Measurements from ENCODE around the gene TBC1D22A.

Gene TBC1D22A

GRCh38 chr22:46795845-46796565 is 33.6 kb downstream of the TBC1D22A start:
- DNase-seq (ENCODE audit: low spot score), result no peak

DNA sequence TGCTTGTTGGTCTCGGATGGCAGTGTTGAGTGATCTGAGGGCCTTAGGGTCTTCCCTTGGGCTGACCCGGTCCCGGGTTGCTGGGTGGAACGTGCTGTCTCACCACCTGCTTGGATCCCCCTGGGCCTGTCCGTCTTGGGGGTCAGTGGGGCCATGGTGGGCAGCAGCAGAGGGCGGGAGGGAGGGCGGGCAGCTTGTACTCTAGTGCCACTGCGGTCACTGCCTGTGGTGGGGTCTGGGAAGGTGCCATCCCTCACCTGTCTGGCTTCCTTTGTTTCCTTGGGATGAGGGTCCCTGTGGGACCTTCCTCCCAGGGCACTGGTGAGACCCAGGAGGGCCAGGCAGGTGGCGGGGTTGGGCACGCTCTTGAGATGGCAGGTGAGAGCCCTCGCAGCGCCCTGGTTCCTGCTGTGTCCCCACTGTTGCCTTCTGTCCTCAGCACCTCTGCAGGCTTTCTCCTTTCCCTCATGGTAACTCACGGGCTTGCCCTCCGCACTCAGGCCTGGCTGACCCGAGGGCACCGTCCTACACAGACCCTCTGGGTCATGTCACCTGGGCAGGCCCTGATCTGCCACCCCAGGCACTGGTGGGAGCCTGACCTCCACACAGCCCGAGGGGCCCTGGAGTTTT is 34.2 kb downstream of the TBC1D22A start:
- no peak for DNase-seq (ENCODE audit: low spot score)

GRCh38 chr22:46797355-46797754 is 34.9 kb downstream of the TBC1D22A start:
- DNase-seq (ENCODE audit: low spot score), result no peak

DNA sequence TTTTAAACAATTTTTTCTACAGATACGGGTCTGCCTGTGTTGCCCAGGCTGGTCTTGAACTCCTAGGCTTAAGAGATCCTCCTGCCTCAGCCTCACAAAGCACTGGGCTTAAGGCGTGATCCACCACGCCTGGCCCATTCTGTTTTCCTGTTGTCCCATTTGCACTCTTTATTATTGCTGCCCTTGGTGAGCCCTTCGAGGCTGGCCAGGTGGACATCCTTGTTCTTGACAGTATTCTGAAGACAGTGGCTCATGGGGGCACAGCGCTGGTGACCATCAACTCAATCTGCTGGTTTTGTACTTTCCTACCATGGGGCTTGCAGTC is 35.6 kb downstream of the TBC1D22A start:
- no peak for DNase-seq (ENCODE audit: low spot score)

GRCh38 chr22:46798366-46799350 is 36.2 kb downstream of the TBC1D22A start:
- peak; percentile 77 for DNase-seq (ENCODE audit: low spot score)

- no peak for DNase-seq (ENCODE audit: low spot score)
Measured at GRCh38 chr22:46799626-46800025, 37.2 kb downstream of the TBC1D22A start.

GRCh38 chr22:46800102-46800857 is 37.8 kb downstream of the TBC1D22A start:
- no peak for DNase-seq (ENCODE audit: low spot score)

DNA sequence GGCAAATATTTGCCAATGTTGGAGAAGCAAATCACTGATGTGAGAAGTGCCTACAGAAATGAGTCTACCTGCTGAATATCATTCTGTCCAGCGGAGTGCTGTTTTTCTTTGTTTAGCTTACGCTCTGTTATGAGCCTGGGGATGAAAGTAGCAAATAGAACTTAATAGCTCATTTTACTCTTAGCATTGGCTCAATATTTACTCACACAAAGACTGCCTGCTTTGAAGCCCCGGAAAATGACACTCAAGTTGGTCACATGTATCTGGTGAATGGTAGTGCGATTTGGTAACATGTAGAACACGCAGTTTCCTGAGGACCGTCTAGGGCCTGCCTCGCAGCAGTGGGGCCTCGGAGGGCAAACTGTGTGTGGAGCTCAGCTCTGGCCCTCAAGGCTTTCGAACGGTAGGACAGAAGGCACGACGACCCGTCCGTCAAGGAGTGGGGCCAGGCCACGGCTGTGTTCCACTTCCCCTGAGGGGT is 38.9 kb downstream of the TBC1D22A start:
- no peak for DNase-seq (ENCODE audit: low spot score)

DNA sequence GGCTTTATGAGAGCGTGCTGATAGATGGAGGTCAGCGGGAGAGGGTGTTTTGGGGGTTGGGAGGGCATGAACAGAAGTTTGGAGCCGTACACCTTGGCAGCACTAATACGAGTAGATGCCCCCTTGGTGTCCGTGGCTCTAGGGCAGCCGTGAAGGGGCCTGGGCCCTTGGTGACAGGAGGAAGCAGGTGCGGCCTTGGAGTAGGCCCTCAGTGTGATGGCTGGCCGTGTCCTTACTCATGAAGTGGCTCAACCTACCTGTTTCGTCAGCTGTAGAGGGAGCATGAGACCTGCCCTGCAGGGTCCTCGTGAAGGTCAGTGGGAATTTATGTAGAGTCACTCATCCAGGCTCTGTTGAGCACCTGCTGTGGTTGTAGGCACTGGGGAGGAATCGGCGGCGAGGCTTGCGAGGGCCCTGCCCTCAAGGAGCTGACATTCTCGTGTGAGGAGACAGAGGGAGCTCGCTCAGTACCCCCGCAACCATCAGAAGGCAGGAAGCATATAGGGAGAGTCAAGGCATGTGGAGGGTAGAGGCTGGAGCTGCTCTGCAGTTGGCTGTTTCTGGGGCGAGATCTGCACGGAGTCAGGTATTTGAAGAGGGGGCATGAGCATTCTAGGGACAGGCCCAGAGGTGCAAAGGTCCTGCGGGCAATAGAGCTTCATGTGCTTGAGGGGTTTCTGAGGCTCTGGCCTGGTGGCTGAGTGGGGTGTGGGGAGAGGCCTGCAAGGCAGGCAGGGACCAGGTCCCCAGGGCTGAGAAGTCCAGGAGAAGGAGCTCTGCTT is 39.6 kb downstream of the TBC1D22A start:
- DNase-seq (ENCODE audit: low spot score), result no peak

- DNase-seq (ENCODE audit: low spot score), result no peak
Measured at GRCh38 chr22:46802608-46803027, 40.2 kb downstream of the TBC1D22A start.

GRCh38 chr22:46803031-46803880 is 40.8 kb downstream of the TBC1D22A start:
- no peak for DNase-seq (ENCODE audit: low spot score)

- no peak for DNase-seq (ENCODE audit: low spot score)
Measured at GRCh38 chr22:46803936-46804335, 41.5 kb downstream of the TBC1D22A start.

DNA sequence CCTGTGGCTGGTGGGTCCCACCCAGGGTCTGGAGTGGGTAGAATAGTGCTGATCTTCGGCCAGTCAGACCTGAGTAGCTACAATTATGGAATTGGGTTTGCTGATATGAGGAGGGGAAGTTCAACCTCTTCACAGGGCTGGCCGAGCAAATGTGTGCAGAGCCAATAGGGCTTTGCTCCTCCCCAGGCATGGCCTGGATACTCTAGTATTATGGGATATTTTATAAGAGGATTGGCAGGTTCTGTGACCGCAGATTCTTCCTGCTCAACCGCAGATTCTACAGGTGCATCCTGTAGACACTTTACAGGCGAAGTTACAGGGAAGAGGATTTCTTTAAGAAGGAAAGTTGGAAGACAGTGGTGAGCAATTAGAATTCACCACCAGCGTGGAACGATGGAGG is 44.3 kb downstream of the TBC1D22A start:
- no peak for DNase-seq (ENCODE audit: low spot score)

- DNase-seq (ENCODE audit: low spot score), result no peak
Measured at GRCh38 chr22:46807458-46807857, 45.0 kb downstream of the TBC1D22A start.

DNA sequence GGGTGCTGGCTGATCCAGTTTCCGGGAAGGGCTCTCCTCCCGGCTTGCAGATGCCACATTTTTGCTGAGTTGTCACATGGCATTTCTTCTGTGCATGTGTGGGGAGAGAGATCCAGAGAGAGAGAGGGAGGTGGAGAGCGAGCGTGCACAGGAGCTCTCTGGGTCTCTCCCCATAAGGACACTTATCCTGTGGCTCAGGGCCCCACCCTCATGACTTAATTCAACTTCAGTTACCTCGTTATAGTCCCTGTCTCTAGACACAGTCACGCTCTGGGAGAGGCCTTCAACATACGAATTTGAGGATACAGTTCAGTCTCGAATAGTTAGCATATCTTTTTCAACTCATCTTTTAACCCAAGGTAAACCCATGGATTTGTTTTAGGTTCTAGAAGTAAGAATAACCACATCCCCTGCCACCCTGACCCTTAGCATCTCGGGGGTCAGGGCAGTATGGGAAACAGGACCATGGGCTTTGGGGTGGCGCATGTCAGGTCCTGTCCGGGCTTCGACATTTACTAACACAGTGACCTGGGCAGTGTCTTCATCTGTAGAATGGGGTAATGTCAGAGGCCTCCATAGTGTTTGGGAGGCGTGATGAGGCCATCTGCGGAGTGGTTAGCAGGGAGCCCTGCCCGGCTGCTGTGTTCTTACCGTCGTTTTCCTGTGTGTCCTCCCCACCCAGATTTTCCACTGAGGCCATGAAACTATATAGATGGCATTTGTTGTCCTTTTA is 46.9 kb downstream of the TBC1D22A start:
- DNase-seq (ENCODE audit: low spot score), result no peak

DNA sequence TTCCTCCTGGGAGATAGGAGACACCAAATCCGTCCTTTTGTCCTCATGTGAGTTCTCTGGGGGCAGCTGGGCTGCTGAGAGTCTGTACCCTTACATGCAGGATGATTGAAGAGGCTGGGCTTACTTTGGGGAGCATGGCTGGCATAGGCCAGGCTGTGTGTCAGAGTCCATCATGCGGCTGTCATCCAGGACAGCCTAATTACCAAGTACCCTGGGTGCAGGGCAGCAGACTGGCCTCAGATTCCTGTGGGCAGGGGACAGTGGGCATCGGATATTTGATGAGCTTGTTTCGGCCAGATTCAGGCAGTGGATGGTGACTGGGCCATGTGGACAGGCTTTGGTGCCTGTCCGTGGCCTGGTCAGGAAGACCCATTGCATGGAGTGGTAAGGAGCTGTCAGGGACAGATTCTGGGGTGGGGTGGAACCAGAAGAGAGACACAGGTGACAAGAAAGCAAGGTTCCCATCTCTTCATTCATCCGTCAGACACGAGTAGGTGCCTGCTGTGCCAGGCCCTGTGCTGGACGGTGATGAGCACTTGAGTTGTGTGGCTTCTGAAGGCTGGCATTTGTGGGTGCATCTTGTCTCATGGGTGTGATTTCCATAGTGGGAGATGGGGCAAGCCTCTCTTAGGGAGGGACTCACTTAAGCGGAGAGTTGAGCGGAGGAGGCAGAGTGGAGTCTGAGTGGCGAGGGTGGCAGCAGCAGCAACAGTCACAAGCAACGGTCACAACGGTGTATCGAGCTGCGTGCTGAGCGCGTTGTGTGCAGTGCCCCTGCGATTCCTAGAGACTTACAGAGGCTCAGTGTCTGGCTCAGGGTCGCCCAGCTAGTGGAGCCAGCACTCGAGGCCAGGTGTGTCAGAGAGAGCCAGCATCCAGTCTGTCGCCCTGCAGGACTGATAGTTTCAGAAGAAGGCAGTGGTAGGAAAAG is 48.7 kb downstream of the TBC1D22A start:
- DNase-seq (ENCODE audit: low spot score), result no peak

- no peak for DNase-seq (ENCODE audit: low spot score)
Measured at GRCh38 chr22:46812034-46812605, 49.7 kb downstream of the TBC1D22A start.

DNA sequence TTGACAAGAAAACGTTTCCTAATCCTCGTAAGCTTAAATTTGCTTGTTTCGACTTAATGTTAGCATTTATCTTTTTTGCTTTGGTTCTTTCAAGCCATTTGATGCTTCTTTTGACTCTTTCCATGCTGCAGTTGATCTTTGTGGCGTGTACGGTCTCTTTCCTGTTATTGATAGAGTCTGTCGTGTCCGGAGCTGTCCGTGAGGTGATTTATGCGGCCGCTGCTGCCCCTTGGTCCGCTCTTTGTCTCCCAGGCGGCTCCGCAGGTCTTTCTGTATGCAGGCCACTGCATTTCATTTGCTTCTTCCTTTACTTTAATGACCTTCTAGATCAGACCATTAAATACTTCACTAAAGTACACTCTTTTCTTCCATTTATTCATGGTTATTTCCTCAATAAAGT is 50.3 kb downstream of the TBC1D22A start:
- no peak for DNase-seq (ENCODE audit: low spot score)

All from globus pallidus (tissue), 1 donor.